ENCODE results near the gene CEACAM18. TPM values are rescaled to one million over a fixed set of nuclear protein-coding genes. Genes with fewer than 3 reads are reported as not detected.

The CEACAM18 gene
- total and polyA plus RNA-seq, 12 donors, result not detected

- H3K9me3 ChIP-seq, result peaks cover 0 to 14% (median 0%) of the 10 kb centered on the region in 11 donors
- no peak overlapping the region for H3K27ac ChIP-seq
- no peak for TF ChIP-seq CTCF (IDR thresholded peaks at IDR 0.05)
- ATAC-seq (no peak), DNase-seq (no peak)
- intact Hi-C loops (cut with DNase I), result no loop called here
- WGBS, 2 donors, result 54 to 63% methylated on average over 2 of the region's 2 CpGs
- H3K36me3 ChIP-seq, result no peaks in the 10 kb centered on the region
- H3K27me3 ChIP-seq, result peaks cover 0 to 47% (median 16%) of the 10 kb centered on the region in 7 donors
- H3K4me3 ChIP-seq, result no peak overlapping the region
- H3K4me1 ChIP-seq, result no peaks in the 10 kb centered on the region
Observed at GRCh38 chr19:51521781-51522180, 43.4 kb downstream of the CEACAM18 start.

GRCh38 chr19:51524666-51525264 lies 46.4 kb downstream of the CEACAM18 start:
- Histone ChIP-seq H3K36me3 (no peaks in the 10 kb centered on the region), H3K9me3 (peaks cover 0 to 14% (median 0%) of the 10 kb centered on the region in 11 donors), H3K27me3 (peaks cover 0 to 37% (median 22%) of the 10 kb centered on the region in 7 donors), H3K4me1 (no peaks in the 10 kb centered on the region), H3K4me3 (no peak overlapping the region), H3K27ac (no peak overlapping the region)
- TF ChIP-seq CTCF (IDR thresholded peaks at IDR 0.05), result no peak
- WGBS, 2 donors, result 66 to 71% methylated on average over 8 of the region's 8 CpGs
- intact Hi-C loops (cut with DNase I), result no loop called here
- DNase-seq, result no peak
- no peak for ATAC-seq

DNA sequence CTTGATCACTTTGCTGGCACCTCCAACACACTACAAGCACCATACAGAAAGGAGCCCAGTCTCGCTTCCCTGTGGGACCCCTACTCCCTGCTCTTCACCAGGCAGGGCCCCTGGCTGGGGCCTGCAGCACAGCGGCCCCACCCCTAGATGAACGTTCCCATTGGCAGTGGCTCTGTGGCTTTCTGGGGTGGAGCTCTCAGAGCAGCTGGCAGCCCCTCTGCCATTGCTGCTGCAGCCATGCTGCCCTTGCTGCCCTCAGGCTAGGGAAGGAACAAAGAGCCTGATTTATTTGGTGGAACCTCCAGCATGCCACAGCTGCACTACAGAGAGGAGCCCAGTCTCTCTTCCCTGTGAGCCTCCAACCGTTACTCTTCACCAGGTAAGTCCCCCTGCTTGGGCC lies 47.3 kb downstream of the CEACAM18 start:
- intact Hi-C loops (cut with DNase I), result no loop called here
- 49 to 56% methylated on average over 4 of the region's 4 CpGs for WGBS, 2 donors

DNA sequence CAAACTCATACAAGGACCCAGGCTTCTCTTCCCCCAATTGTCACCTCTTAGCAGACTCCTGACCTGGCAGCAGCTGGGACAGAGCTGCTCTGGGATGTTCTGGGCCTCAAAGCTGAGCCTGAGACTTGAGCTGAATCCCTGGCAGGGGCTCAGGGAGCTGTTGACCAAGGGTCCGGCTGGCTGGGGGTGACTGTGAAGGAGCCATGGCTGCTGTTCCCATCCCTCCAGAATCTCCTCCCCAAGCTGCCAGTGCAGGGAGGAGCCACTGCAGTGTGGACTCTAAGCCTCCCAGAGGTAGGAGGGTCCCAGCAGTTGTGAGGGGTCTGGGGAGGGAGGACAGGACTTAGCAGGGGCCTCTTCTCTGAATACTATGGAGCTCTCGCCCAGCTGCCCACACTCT lies 51.0 kb downstream of the CEACAM18 start:
- no peaks in the 10 kb centered on the region for H3K36me3 ChIP-seq
- H3K4me3 ChIP-seq, result no peak overlapping the region
- H3K27ac ChIP-seq, result no peak overlapping the region
- intact Hi-C loops (cut with DNase I), result no loop called here
- H3K27me3 ChIP-seq, result peaks cover 0 to 44% (median 31%) of the 10 kb centered on the region in 7 donors
- peaks cover 0 to 4% (median 0%) of the 10 kb centered on the region in 11 donors for H3K9me3 ChIP-seq
- TF ChIP-seq CTCF (IDR thresholded peaks at IDR 0.05), result no peak
- H3K4me1 ChIP-seq, result no peaks in the 10 kb centered on the region
- no peak for DNase-seq
- ATAC-seq, result no peak
- 81 to 83% methylated on average over 2 of the region's 2 CpGs for WGBS, 2 donors

More for the DNA sequence above, 47.3 kb downstream of the CEACAM18 start:
- H3K4me3 ChIP-seq, result no peak overlapping the region
- peaks cover 0 to 14% (median 0%) of the 10 kb centered on the region in 11 donors for H3K9me3 ChIP-seq
- DNase-seq, result no peak
- H3K36me3 ChIP-seq, result no peaks in the 10 kb centered on the region
- H3K27ac ChIP-seq, result no peak overlapping the region
- H3K27me3 ChIP-seq, result peaks cover 0 to 35% (median 17%) of the 10 kb centered on the region in 7 donors
- TF ChIP-seq CTCF (IDR thresholded peaks at IDR 0.05), result no peak
- ATAC-seq, result no peak
- H3K4me1 ChIP-seq, result no peaks in the 10 kb centered on the region
